GM15510 (cell line): ENCODE data around the gene ASH1L.

Experiments used
- POLR2A ChIP-seq: IDR thresholded peaks from 3 replicates; pipeline ENCODE4 v1.6.1; 2011; ENCODE audit warnings: borderline replicate concordance; ENCODE audit not compliant: insufficient read length; ENCODE audit errors: extremely low read depth

ASH1L gene

DNA sequence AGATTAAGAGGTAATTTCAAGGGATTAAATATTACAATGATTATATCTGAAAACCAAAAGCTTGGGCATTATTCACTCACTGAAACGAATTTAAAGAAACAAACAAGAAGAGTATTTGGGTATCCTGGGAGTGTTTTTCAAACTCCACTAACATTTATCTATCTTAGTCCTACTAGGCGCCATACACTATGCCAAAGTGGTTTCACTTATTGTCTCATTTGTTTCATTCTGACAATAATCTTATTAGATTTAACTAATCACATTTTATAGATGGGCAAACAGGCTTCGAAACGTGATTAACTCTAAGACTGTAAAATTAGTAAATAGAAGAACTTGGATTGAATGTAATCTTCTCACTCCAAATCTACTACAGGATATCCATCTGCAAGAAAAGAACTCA is 25.4 kb downstream of the ASH1L start:
- TF ChIP-seq POLR2A, result no peak

- TF ChIP-seq POLR2A, result no peak
Observed at GRCh38 chr1:155531624-155532023, 31.0 kb downstream of the ASH1L start.

DNA sequence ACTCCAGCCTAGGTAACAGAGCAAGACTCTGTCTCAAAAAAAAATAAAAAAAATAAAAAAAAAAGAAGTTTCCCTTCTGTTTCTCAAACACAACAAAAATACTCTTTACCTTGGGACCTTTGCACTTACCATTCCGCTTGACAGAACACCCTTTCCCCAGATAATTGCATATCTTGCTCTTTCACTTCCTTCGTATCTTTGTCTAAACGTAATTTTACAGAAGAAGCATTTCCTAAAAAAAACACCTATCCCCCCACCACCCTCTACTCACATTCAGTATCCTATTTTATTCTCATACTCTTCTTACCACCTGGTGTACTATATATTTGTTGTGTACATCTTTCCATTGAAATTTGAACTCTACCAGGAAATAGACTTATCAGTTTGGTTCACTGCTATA is 32.7 kb downstream of the ASH1L start:
- no peak for TF ChIP-seq POLR2A

DNA sequence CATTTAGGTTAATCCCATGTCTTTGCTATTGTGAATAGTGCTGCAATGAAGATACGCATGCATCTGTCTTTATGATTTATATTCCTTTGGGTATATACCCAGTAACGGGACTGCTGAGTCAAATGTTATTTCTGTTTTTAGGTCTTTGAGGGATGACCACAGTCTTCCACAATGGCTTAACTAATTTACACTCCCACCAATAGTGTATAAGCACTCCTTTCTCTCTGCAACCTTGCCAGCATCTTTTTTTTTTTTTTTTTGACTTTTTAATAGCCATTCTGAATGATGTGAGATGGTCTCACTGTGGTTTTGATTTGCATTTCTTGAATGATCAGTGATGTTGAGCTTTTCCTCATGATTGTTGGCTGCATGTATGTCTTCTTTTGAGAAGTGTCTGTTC is 33.5 kb downstream of the ASH1L start:
- TF ChIP-seq POLR2A, result no peak

- no peak for TF ChIP-seq POLR2A
Observed at GRCh38 chr1:155527677-155528076, 34.9 kb downstream of the ASH1L start.

DNA sequence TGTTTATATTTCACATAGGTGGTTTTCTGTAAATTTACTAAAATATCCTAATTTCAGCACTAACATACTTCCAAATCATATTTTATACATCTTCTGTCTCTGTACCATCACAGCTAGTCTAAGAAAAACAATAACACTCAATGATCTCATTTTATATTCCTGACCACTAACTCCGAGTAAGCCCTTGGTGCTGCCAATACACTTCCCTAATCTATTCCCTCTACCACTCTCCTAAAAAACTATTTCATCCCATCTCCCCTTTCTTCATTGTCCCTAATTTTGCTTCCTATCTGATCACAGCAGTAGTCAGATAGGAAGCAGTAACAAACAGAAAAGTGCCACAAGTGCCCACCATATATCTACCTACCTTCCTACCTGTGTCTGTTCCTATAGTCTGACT is 36.2 kb downstream of the ASH1L start:
- no peak for TF ChIP-seq POLR2A

- no peak for TF ChIP-seq POLR2A
Observed at GRCh38 chr1:155522069-155522468, 40.5 kb downstream of the ASH1L start.

DNA sequence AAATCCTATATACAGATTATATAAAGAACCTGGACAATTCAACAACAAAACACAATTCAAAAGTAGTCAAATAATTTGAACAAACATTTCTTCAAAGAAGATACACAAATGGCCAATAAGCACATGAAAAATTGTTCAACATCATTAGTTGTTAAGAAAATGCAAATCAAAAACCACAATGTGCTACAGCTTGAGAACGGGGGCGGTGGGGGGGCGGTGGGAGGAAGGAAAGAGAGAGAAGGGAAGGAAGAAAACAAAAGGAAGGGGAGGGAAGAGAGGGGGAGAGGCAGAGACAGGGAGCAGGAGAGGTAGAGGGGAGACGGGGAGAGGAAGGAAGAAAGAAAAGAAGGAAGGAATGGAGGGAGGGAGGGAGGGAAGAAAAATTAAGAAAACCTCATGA is 44.1 kb downstream of the ASH1L start:
- TF ChIP-seq POLR2A, result no peak

- TF ChIP-seq POLR2A, result no peak
Observed at GRCh38 chr1:155514582-155515187, 47.9 kb downstream of the ASH1L start.

GRCh38 chr1:155513300-155513916 is 49.2 kb downstream of the ASH1L start:
- TF ChIP-seq POLR2A, result no peak

GRCh38 chr1:155509064-155509463 is 53.5 kb downstream of the ASH1L start:
- no peak for TF ChIP-seq POLR2A

DNA sequence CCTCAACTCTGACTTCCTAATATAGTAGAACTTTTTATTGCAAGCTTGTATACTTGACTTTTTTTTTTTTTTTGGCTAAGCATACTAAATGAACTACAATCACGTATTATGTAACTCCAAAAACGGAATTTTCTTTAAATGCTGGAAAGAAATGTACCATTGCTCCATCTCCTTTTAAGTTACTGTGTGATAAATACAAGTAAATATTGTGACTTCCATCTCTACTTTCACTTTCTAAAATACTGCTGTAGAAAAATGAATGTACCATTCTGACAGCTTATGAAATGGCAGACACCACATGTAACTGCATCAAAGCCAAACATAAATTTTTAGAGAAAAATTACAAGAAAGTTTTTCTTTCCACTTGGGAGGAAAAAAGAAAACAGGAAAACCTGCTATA is 54.7 kb downstream of the ASH1L start:
- no peak for TF ChIP-seq POLR2A

- no peak for TF ChIP-seq POLR2A
Observed at GRCh38 chr1:155504207-155504606, 58.4 kb downstream of the ASH1L start.

GRCh38 chr1:155499953-155500639 is 62.5 kb downstream of the ASH1L start:
- no peak for TF ChIP-seq POLR2A

- no peak for TF ChIP-seq POLR2A
Observed at GRCh38 chr1:155499263-155499662, 63.3 kb downstream of the ASH1L start.

DNA sequence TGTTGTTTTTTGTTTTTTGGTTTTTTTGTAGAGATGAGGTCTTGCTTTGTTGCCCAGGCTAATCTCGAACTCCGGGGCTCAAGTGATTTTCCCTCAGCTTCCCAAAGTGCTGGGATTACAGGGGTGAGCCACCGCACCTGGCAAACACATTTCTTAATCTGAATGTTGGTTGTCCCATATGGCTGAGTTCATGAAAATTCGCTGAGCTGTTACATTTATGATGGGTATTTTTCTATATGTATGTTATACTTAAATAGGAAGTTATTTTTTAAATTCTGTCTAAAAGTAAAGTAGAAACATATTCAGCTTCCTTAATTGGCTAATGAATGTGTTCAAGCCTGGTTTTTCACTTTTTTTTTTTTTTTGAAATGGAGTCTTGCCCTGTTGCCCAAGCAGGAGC is 75.1 kb downstream of the ASH1L start:
- TF ChIP-seq POLR2A, result no peak

- TF ChIP-seq POLR2A, result no peak
Observed at GRCh38 chr1:155485945-155486344, 76.7 kb downstream of the ASH1L start.

GRCh38 chr1:155485222-155485621 is 77.4 kb downstream of the ASH1L start:
- TF ChIP-seq POLR2A, result no peak
